ENCODE results near the gene ZNF142. TPM values are rescaled to one million over a fixed set of nuclear protein-coding genes. Genes with fewer than 3 reads are reported as not detected.
A peak's percentile ranks its signal among the peaks of the same experiment; 100 is the strongest.

The ZNF142 gene
- total RNA-seq, 1 donor from 2014 or later = 43.1 TPM

DNA sequence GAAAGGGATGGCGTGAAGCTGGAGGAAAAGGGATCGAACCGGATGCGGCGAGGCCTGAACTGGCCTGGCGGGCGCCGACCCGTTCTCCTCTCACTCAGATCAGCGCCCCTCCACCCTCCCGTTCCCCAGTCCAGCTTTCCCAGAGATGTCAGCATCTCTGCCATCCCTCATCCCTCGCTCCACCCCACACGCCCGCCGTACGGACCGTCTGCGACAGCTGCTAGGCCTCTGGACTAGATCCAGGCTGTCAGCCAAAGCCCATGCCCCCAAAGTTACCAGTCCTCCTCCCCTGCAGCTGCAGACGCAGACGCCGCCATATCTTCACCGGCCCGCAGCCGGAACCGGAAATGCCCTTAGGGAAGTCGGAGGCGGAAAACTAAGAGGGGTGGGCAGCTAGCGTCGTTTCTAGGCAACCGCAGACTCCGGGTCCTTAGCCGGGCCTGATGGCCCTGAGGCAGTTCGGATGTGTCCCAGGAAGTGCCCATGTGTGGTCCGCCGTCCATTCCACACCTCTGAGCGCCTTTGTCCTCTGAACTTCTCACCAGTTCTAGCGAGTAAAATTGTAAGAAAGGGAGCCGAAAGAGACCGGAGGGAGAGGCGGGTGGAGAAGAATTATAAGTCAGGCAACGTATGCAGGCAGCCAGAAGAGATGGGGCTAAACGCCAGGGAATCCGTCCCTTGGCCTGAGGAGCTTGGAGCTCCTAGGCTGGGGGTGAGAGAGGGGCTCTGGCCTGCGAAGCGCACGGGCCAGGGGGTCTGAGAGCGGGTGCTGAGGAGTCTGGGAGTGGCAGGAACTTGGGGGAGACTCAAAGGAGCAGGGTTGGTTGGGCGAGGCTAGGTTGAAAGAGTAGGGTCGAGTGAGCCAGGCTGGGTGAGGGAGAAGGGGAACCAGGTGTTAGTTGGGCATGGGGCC lies 12.5 kb upstream of the ZNF142 start, which contains the start of the genes RNF25 and STK36:
Gene RNF25, minus strand, starts transcription at position 349 of the 913 bp plus-strand sequence. Its CDS starts 32 bp downstream, at position 317.
Gene STK36, plus strand, starts transcription at position 433 of the 913 bp plus-strand sequence. CDS start 744 bp downstream, outside the sequence.
- peak within 1 kb of the TSS; percentile 97 for H3K4me3 Mint-ChIP-seq (ENCODE audit: low read depth)
- H3K27me3 Mint-ChIP-seq = no peaks in the 10 kb centered on the region
- H3K4me1 Mint-ChIP-seq (ENCODE audit: low read depth) = peaks cover 19% of the 10 kb centered on the region
- peaks cover 7% of the 10 kb centered on the region for H3K36me3 Mint-ChIP-seq (ENCODE audit: insufficient read depth)
- TF ChIP-seq, protein P1, sequence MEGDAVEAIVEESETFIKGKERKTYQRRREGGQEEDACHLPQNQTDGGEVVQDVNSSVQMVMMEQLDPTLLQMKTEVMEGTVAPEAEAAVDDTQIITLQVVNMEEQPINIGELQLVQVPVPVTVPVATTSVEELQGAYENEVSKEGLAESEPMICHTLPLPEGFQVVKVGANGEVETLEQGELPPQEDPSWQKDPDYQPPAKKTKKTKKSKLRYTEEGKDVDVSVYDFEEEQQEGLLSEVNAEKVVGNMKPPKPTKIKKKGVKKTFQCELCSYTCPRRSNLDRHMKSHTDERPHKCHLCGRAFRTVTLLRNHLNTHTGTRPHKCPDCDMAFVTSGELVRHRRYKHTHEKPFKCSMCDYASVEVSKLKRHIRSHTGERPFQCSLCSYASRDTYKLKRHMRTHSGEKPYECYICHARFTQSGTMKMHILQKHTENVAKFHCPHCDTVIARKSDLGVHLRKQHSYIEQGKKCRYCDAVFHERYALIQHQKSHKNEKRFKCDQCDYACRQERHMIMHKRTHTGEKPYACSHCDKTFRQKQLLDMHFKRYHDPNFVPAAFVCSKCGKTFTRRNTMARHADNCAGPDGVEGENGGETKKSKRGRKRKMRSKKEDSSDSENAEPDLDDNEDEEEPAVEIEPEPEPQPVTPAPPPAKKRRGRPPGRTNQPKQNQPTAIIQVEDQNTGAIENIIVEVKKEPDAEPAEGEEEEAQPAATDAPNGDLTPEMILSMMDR (IDR thresholded peaks at IDR 0.05; ENCODE audit: unreplicated experiment) = no peak
- no peaks in the 10 kb centered on the region for H3K9me3 Mint-ChIP-seq (ENCODE audit: low read depth)
- peak within 1 kb of the TSS; percentile 98 for H3K27ac Mint-ChIP-seq
- peak; percentile 55 for DNase-seq (ENCODE audit: low spot score, unreplicated experiment)

DNA sequence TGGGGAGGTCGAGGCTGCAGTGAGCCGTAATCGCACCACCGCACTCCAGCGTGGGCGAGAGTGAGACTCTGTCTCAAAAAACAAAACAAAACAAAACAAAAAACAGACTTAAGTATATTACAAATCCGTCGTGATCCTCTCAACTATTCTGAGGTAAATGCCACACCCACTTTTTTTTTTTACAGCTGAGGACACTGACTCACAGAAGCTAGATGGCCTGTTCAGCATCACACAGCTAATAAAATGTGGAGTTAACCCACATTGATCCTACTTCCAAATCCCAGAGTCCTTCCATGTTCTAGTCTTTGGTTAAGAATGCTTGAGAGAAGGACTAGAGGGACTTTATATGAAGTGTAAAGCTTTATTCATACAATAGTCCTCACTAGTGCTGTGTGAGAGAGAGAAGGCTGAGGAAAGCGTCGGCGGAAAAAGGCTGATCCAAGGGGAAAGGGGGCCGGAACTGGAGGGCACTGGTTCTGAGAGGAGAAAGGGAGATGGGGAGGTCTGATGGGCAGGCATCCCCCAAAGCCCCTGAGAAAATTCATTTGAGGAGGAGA lies 11.8 kb upstream of the ZNF142 start:
- DNase-seq (ENCODE audit: low spot score, unreplicated experiment) = no peak
- TF ChIP-seq, protein P1 (IDR thresholded peaks at IDR 0.05; ENCODE audit: unreplicated experiment) = no peak
- Mint-ChIP-seq H3K9me3 (ENCODE audit: low read depth) (no peaks in the 10 kb centered on the region), H3K27ac (peak overlapping the region; percentile 98), H3K27me3 (no peaks in the 10 kb centered on the region), H3K36me3 (ENCODE audit: insufficient read depth) (peaks cover 6% of the 10 kb centered on the region), H3K4me3 (ENCODE audit: low read depth) (peak overlapping the region; percentile 97), H3K4me1 (ENCODE audit: low read depth) (peaks cover 19% of the 10 kb centered on the region)

DNA sequence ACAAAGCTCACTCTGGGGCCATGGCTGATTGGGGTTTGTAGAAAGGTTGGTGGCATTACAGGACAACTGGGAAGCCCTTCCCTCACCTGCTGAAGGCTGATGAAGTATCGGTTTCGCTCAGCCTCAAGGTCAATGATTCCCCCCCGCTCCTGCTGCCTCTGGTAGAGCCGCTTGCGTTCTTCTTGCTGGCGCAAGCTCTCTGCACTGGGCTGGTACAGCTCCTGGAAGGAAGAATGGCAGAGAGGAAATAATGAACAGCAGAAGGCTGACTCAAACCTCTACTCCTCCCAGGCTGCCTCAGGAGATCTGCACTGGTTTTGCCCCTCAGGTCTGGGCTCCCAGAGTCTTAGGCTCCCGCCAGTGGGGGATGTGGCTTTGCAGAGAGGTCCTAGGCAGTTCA lies 5.2 kb upstream of the ZNF142 start:
- peaks cover 16% of the 10 kb centered on the region for H3K36me3 Mint-ChIP-seq (ENCODE audit: insufficient read depth)

DNA sequence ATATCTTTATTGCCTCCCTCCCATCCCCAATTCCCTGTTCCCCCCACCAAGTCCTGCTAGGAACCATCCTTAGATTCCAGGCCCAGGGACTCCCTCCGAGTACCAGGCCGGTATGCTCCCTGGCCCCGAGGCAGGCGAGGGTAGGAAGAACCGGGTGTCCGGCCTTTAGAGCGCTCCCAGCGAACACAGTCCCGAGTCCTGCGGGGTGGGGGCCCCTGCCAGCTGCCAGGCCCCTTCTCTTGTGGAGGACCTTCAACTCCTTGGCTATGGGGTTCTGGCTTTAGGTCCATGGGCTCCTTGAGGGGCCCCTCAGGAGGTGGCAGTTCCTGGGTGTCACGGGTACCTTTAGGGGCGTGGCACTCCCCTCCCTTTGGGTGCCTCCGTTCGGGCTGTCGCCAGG lies 4.5 kb upstream of the ZNF142 start:
- H3K9me3 Mint-ChIP-seq (ENCODE audit: low read depth) = no peaks in the 10 kb centered on the region
- H3K4me1 Mint-ChIP-seq (ENCODE audit: low read depth) = peaks cover 10% of the 10 kb centered on the region
- no peak for DNase-seq (ENCODE audit: low spot score, unreplicated experiment)
- H3K27me3 Mint-ChIP-seq = no peaks in the 10 kb centered on the region
- peaks cover 16% of the 10 kb centered on the region for H3K36me3 Mint-ChIP-seq (ENCODE audit: insufficient read depth)
- TF ChIP-seq, protein P1 (IDR thresholded peaks at IDR 0.05; ENCODE audit: unreplicated experiment) = no peak
- H3K27ac Mint-ChIP-seq = no peak overlapping the region
- no peak overlapping the region for H3K4me3 Mint-ChIP-seq (ENCODE audit: low read depth)

More for the DNA sequence above, 5.2 kb upstream of the ZNF142 start:
- H3K4me3 Mint-ChIP-seq (ENCODE audit: low read depth) = no peak overlapping the region
- no peak overlapping the region for H3K27ac Mint-ChIP-seq
- H3K27me3 Mint-ChIP-seq = no peaks in the 10 kb centered on the region
- DNase-seq (ENCODE audit: low spot score, unreplicated experiment) = no peak
- peaks cover 8% of the 10 kb centered on the region for H3K4me1 Mint-ChIP-seq (ENCODE audit: low read depth)
- TF ChIP-seq, protein P1 (IDR thresholded peaks at IDR 0.05; ENCODE audit: unreplicated experiment) = no peak
- no peaks in the 10 kb centered on the region for H3K9me3 Mint-ChIP-seq (ENCODE audit: low read depth)

DNA sequence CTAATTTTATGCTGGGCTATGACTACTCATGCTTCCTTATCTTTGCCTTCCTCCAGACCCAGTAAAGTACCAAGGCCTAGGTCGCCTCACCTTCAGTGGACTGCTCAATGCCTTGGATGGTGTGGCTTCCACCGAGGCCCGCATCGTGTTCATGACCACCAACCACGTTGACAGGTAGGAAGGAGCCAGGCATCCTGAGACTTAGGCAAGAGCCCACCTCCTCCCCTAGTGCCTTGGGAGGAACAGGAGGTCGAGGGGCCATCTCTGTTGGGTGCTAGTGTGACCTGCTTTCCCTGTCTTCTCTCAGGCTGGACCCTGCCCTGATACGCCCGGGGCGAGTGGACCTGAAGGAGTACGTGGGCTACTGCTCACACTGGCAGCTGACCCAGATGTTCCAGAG lies 3.4 kb upstream of the ZNF142 start:
- peaks cover 16% of the 10 kb centered on the region for H3K36me3 Mint-ChIP-seq (ENCODE audit: insufficient read depth)
- H3K4me3 Mint-ChIP-seq (ENCODE audit: low read depth) = no peak overlapping the region
- no peaks in the 10 kb centered on the region for H3K9me3 Mint-ChIP-seq (ENCODE audit: low read depth)
- no peaks in the 10 kb centered on the region for H3K27me3 Mint-ChIP-seq
- TF ChIP-seq, protein P1 (IDR thresholded peaks at IDR 0.05; ENCODE audit: unreplicated experiment) = no peak
- H3K4me1 Mint-ChIP-seq (ENCODE audit: low read depth) = peaks cover 18% of the 10 kb centered on the region
- DNase-seq (ENCODE audit: low spot score, unreplicated experiment) = no peak
- no peak overlapping the region for H3K27ac Mint-ChIP-seq
